PC-3 (cell line): ENCODE data around the gene B4GALNT4. TPM values are rescaled to one million over a fixed set of nuclear protein-coding genes. Genes with fewer than 3 reads are reported as not detected.
"Not testable (repeated sequence)": the region's sequence is repeated elsewhere in the genome, so short reads cannot be mapped to it uniquely, and the experiment has no call there.

ENCODE experiments used
- ATAC-seq: fragments of 200-7000 bp; cut with Tn5 transposase; 2 replicates; pipeline ENCODE4 v1.9.1; 2020; ENCODE audit warnings: mild to moderate bottlenecking, moderate library complexity
- BruUV-seq: library from RNA; stranded (reverse); fragments of 400-500 nt; replicated peaks from 2 replicates; lab custom pipeline; 2021; lab: Mats Ljungman, UMichigan
- CTCF ChIA-PET: fragments of 300-600 bp; sonication (Branson Sonifier 250); formaldehyde crosslinking; loops from one replicate; lab custom pipeline; 2022; ENCODE audit warnings: antibody characterized with exemption; lab: Charles Lee
- POLR2A ChIA-PET: fragments of 300-600 bp; sonication (Branson Sonifier 250); formaldehyde crosslinking; loops from one replicate; lab custom pipeline; 2022; ENCODE audit warnings: antibody characterized with exemption; ENCODE audit not compliant: unreplicated experiment; lab: Charles Lee
- DNase-seq: peaks from one replicate; pipeline ENCODE4 v3.0.0-alpha.2; 2015
- H2AFZ ChIP-seq: fragments of 300-600 bp; sonication (generic); 2 replicates; pipeline ENCODE4 v1.6.0; 2016; ENCODE audit warnings: antibody characterized with exemption, low read length
- H3F3A ChIP-seq: fragments of 300-600 bp; sonication (generic); one replicate; pipeline ENCODE4 v1.6.0; 2017; ENCODE audit warnings: antibody characterized with exemption, low read length, control low read depth, mild to moderate bottlenecking; ENCODE audit not compliant: unreplicated experiment
- H3K27ac ChIP-seq: fragments of 300-600 bp; sonication (generic); 2 replicates; pipeline ENCODE4 v1.5.1; 2016; ENCODE audit warnings: mild to moderate bottlenecking, low read length
- H3K27me3 ChIP-seq: fragments of 300-600 bp; sonication (generic); 2 replicates; pipeline ENCODE4 v1.6.1; 2016; ENCODE audit warnings: low read length, mixed read lengths
- H3K36me3 ChIP-seq: fragments of 300-600 bp; sonication (generic); 2 replicates; pipeline ENCODE4 v1.6.1; 2016; ENCODE audit warnings: low read depth, mixed run types, low read length, mixed read lengths
- H3K4me1 ChIP-seq: fragments of 300-600 bp; sonication (generic); 2 replicates; pipeline ENCODE4 v1.5.1; 2016; ENCODE audit warnings: low read length; ENCODE audit not compliant: insufficient read depth
- H3K4me2 ChIP-seq: fragments of 300-600 bp; sonication (generic); 2 replicates; pipeline ENCODE4 v1.6.0; 2016; ENCODE audit warnings: low read length
- H3K4me3 ChIP-seq: fragments of 300-600 bp; sonication (generic); 2 replicates; pipeline ENCODE4 v1.5.1; 2016; ENCODE audit warnings: mild to moderate bottlenecking, low read length, mixed read lengths
- H3K79me2 ChIP-seq: fragments of 300-600 bp; sonication (generic); 2 replicates; pipeline ENCODE4 v1.6.1; 2017; ENCODE audit warnings: low read length, mixed read lengths
- H3K9ac ChIP-seq: fragments of 300-600 bp; sonication (generic); 2 replicates; pipeline ENCODE4 v1.6.0; 2016; ENCODE audit warnings: mild to moderate bottlenecking, low read length
- H3K9me2 ChIP-seq: fragments of 300-600 bp; sonication (generic); replicated peaks from 2 replicates; pipeline ENCODE4 v1.6.1; 2016; ENCODE audit warnings: mixed run types, low read length, mixed read lengths
- H3K9me3 ChIP-seq: fragments of 300-600 bp; sonication (generic); 2 replicates; pipeline ENCODE4 v1.6.1; 2016; ENCODE audit warnings: low read length, mixed read lengths
- H4K20me1 ChIP-seq: fragments of 300-600 bp; sonication (generic); 2 replicates; pipeline ENCODE4 v1.6.1; 2016; ENCODE audit warnings: low read length, mixed read lengths
- CTCF ChIP-seq: fragments of 300-600 bp; sonication (generic); conservative IDR thresholded peaks from 2 replicates; pipeline ENCODE4 v1.5.1; 2017; ENCODE audit warnings: antibody characterized with exemption, low read depth, mild to moderate bottlenecking, low read length
- EZH2 ChIP-seq: fragments of 300-600 bp; sonication (generic); IDR thresholded peaks from one replicate; pipeline ENCODE4 v1.6.1; 2017; ENCODE audit warnings: antibody characterized with exemption, mild to moderate bottlenecking, low read length; ENCODE audit not compliant: unreplicated experiment
- EZH2phosphoT487 ChIP-seq: fragments of 300-600 bp; sonication (generic); IDR thresholded peaks from 2 replicates; pipeline ENCODE4 v1.6.1; 2018; ENCODE audit warnings: mild to moderate bottlenecking, antibody characterized with exemption, low read length, borderline replicate concordance
- intact Hi-C: fragments of 100-400 bp; cut with micrococcal nuclease; formaldehyde crosslinking; loops from 2 replicates; pipeline ENCODE4 v1.9.0; 2023
- total RNA-seq: library from RNA; depleted of rRNA; stranded (reverse); fragments of >200 nt; gene quantifications from 2 replicates; pipeline ENCODE4 v1.2.3, GENCODE V29; 2014

The B4GALNT4 gene
- total RNA-seq, 1 experiment from 2014 or later: 52.9 TPM

DNA sequence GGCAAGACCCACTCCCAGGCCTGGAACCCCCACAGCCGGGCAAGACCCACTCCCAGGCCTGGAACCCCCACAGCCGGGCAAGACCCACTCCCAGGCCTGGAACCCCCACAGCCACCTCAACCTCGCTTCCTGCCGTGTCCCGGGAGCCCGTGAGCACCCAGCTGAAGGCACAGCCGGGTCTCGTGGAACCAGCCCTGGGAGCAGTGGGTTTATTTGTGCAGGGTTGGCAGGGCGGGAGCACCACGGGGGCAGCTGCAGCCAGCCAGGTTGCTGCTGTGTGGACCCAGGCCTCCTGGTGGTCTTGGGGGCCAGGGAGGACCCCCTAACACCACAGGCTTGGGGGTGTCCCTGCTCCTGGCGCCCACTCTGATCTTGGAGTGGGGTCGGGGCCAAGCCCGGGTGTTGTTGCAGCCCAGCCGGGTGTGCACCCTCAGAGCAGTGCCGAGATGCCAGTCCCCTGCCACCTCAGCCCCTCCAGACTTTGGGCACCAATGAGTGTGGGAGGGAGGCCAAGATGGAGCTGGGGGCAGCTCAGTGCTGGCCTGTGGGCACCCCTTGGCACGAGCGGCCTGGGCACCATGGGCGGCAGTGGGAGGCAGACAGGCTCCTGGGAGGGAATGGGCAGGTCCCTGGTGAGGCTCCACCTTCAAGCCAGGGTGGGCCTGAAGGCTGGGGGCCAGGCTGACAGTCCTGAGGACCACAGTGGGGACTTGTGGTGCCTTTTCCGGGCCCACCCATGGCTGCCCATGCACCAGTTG lies 16.5 kb downstream of the B4GALNT4 start:
- Histone ChIP-seq H3K4me3 (no peak overlapping the region), H3K9me3 (no peaks in the 10 kb centered on the region), H3K36me3 (no peaks in the 10 kb centered on the region), H3K9me2 (no peaks in the 10 kb centered on the region), H3F3A (no peaks in the 10 kb centered on the region), H3K4me1 (no peaks in the 10 kb centered on the region), H4K20me1 (no peaks in the 10 kb centered on the region), H3K27me3 (no peaks in the 10 kb centered on the region), H3K27ac (no peak overlapping the region), H3K79me2 (no peaks in the 10 kb centered on the region), H3K4me2 (no peak overlapping the region), H2AFZ (no peak overlapping the region), H3K9ac (no peak overlapping the region)
- intact Hi-C loops: no loop called here
- ChIA-PET POLR2A (no interaction called here), CTCF (no interaction called here)
- TF ChIP-seq EZH2: no peak
- no peak for TF ChIP-seq EZH2phosphoT487
- TF ChIP-seq CTCF: no peak
- ATAC-seq (no peak), DNase-seq (no peak)
- no TSS peak for BruUV-seq

DNA sequence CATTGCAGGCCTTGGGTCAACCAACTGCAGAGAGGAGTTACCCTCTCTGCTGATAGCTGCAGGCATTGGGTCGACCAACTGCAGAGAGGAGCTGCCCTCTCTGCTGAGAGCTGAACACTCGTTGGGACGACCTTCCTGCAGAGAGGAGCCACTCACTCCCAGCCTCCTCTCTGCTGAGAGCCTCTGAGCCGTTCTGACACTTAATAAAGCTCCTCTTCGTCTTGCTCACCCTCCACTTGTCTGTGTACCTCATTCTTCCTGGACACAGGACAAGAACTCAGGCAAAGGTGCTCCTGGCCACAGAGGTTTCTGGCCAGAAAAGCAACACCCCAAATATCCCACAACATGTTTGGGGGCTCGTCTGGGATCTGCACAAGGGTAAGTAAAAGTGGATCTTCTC lies 17.2 kb downstream of the B4GALNT4 start:
- no peaks in the 10 kb centered on the region for H3K27me3 ChIP-seq
- no peaks in the 10 kb centered on the region for H3K36me3 ChIP-seq
- H3K27ac ChIP-seq: no peak overlapping the region
- no peaks in the 10 kb centered on the region for H3K4me1 ChIP-seq
- H3F3A ChIP-seq: no peaks in the 10 kb centered on the region
- DNase-seq (no peak), ATAC-seq (no peak)
- H3K9me2 ChIP-seq: no peaks in the 10 kb centered on the region
- H3K9me3 ChIP-seq: no peaks in the 10 kb centered on the region
- H3K79me2 ChIP-seq: no peaks in the 10 kb centered on the region
- BruUV-seq: no TSS peak
- no peak overlapping the region for H3K4me2 ChIP-seq
- no peak overlapping the region for H3K4me3 ChIP-seq
- H4K20me1 ChIP-seq: no peaks in the 10 kb centered on the region
- TF ChIP-seq EZH2phosphoT487 (no peak), EZH2 (no peak), CTCF (no peak)
- ChIA-PET POLR2A (no interaction called here), CTCF (no interaction called here)
- H2AFZ ChIP-seq: no peak overlapping the region
- intact Hi-C loops: no loop called here
- no peak overlapping the region for H3K9ac ChIP-seq

GRCh38 chr11:387193-387793 lies 18.0 kb downstream of the B4GALNT4 start:
- no peak overlapping the region for H3K4me3 ChIP-seq
- H3K27me3 ChIP-seq: no peaks in the 10 kb centered on the region
- no peaks in the 10 kb centered on the region for H4K20me1 ChIP-seq
- no peaks in the 10 kb centered on the region for H3F3A ChIP-seq
- ATAC-seq: peak; percentile 59
- no peaks in the 10 kb centered on the region for H3K79me2 ChIP-seq
- no peak for TF ChIP-seq EZH2phosphoT487
- no peak for TF ChIP-seq CTCF
- no peak overlapping the region for H3K9ac ChIP-seq
- no peaks in the 10 kb centered on the region for H3K4me1 ChIP-seq
- no peak overlapping the region for H3K4me2 ChIP-seq
- ChIA-PET CTCF (no interaction called here), POLR2A (no interaction called here)
- peak; percentile 20 for DNase-seq
- H3K9me3 ChIP-seq: no peaks in the 10 kb centered on the region
- H2AFZ ChIP-seq: no peak overlapping the region
- H3K36me3 ChIP-seq: no peaks in the 10 kb centered on the region
- no TSS peak for BruUV-seq
- no peaks in the 10 kb centered on the region for H3K9me2 ChIP-seq
- intact Hi-C loops: no loop called here
- H3K27ac ChIP-seq: no peak overlapping the region

DNA sequence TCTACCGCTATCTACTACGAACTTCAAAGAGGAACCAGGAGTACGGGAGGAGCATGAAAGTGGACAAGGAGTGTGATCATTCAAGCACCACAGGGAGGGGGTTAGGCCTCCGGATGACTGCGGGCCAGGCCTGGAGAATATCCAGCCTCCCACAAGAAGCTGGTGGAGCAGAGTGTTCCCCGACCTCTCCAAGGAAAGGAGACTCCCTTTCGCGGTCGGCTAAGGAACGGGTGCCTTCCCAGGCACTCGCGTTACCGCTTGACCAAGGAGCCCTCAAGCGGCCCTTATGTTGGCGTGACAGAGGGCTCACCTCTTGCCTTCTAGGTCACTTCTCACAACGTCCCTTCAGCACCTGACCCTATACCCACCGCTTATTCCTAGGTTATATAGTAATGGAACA lies 20.1 kb downstream of the B4GALNT4 start:
- peaks cover 12% of the 10 kb centered on the region for H3K4me1 ChIP-seq
- H4K20me1 ChIP-seq, H3K27me3 ChIP-seq, BruUV-seq, intact Hi-C loops, H3K9me2 ChIP-seq, H3K4me2 ChIP-seq, H3K9ac ChIP-seq, DNase-seq, H3F3A ChIP-seq, H3K9me3 ChIP-seq, H3K27ac ChIP-seq, CTCF ChIA-PET, POLR2A ChIA-PET, H3K4me3 ChIP-seq, ATAC-seq, H3K36me3 ChIP-seq, H2AFZ ChIP-seq, H3K79me2 ChIP-seq: not testable (repeated sequence)
